Adrenal gland (tissue), 5 donors: ENCODE measurements around the gene NADSYN1.

Source experiments
- POLR2A ChIP-seq, 2 donors: fragments of 450-650 bp; IDR thresholded peaks; one replicate each; pipeline ENCODE4 v1.6.1; 2017; ENCODE audit warnings: antibody characterized with exemption in 2 of 2, mild to moderate bottlenecking in 2 of 2, moderate library complexity in 1 of 2
- TF ChIP-seq, protein P1 (sequence below), 6 experiments: fragments of 450-650 bp in 4 of 6; fragments of 200-600 bp in 2 of 6; sonication (generic) in 1 of 6; IDR thresholded peaks; 1 replicate in 5 of 6; 2 replicates in 1 of 6; pipeline versions ENCODE4 v1.5.1 to v1.8.0; 2016 to 2021; ENCODE audit warnings: antibody characterized with exemption in 6 of 6, mild to moderate bottlenecking in 2 of 6, moderate library complexity in 1 of 6
- donor health status: DM: no; HTN: no; CAD: no.

DNA sequence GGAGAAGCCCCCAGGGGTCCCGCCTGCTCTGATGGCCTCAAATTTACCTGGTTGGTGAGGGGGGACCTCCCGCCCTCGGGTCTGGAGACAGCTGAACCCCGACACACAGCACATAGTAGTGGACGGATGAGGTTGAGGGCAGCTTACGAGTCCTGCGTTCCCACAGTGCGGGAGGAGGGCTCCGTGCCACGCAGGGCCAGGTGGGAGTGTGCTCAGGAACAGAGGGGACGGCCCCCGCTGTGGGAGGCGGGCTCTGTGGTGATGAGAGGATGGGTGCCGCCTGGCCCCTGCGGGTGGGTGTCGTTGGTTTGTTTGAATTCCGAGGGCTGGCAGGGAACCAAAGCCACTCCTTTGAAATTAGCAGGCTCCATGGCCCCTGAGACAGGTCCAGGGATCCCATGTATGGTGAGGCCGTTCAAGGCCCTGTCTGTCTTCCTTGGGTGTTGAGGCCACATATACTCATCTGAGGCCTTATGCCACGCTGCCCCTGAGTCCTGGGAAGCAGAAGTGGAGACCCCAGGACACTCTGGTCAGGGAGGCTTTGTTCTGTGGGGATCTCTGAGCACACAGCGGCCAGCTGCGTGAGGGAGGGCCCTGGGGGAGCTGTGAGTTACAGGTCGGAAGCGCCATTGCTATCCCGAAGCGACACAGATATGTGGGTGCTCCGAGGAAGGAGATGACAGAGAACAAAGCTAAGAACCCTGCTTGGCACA, 21.9 kb downstream of the NADSYN1 start:
- TF ChIP-seq, protein P1, sequence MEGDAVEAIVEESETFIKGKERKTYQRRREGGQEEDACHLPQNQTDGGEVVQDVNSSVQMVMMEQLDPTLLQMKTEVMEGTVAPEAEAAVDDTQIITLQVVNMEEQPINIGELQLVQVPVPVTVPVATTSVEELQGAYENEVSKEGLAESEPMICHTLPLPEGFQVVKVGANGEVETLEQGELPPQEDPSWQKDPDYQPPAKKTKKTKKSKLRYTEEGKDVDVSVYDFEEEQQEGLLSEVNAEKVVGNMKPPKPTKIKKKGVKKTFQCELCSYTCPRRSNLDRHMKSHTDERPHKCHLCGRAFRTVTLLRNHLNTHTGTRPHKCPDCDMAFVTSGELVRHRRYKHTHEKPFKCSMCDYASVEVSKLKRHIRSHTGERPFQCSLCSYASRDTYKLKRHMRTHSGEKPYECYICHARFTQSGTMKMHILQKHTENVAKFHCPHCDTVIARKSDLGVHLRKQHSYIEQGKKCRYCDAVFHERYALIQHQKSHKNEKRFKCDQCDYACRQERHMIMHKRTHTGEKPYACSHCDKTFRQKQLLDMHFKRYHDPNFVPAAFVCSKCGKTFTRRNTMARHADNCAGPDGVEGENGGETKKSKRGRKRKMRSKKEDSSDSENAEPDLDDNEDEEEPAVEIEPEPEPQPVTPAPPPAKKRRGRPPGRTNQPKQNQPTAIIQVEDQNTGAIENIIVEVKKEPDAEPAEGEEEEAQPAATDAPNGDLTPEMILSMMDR (IDR thresholded peaks at IDR 0.05) = no peak
- no peak for TF ChIP-seq POLR2A (IDR thresholded peaks at IDR 0.05)
